Gastroesophageal sphincter (tissue), 4 donors: ENCODE data around the gene PLEKHM3. TPM values are rescaled to one million over a fixed set of nuclear protein-coding genes. Genes with fewer than 3 reads are reported as not detected.

ENCODE experiments used
- ATAC-seq: fragments of 150-250 bp; one replicate; pipeline ENCODE4 v1.9.1; 2016; ENCODE audit warnings: mild to moderate bottlenecking, moderate library complexity
- H3K27ac ChIP-seq, 4 donors: fragments of 200-600 bp; sonication (generic) in 3 of 4; 1 replicate in 3 of 4; 2 replicates in 1 of 4; pipeline ENCODE4 v1.5.1; 2016 to 2019
- H3K27me3 ChIP-seq: fragments of 200-600 bp; sonication (generic); one replicate; pipeline ENCODE4 v1.5.1; 2019
- H3K36me3 ChIP-seq, 2 donors: fragments of 200-600 bp; sonication (generic); one replicate each; pipeline ENCODE4 v1.5.1; 2019; ENCODE audit warnings: control low read depth in 1 of 2
- H3K4me1 ChIP-seq, 3 donors: fragments of 200-600 bp; sonication (generic); 1 replicate in 2 of 3; 2 replicates in 1 of 3; pipeline ENCODE4 v1.5.1; 2016 to 2019; ENCODE audit warnings: control low read depth in 2 of 3
- H3K4me3 ChIP-seq, 2 donors: fragments of 200-600 bp; sonication (generic); one replicate each; pipeline ENCODE4 v1.5.1; 2019; ENCODE audit warnings: mild to moderate bottlenecking in 1 of 2, moderate library complexity in 1 of 2
- H3K9me3 ChIP-seq, 3 donors: fragments of 200-600 bp; sonication (generic); one replicate each; pipeline ENCODE4 v1.5.1; 2017 to 2019; ENCODE audit warnings: control low read depth in 2 of 3
- CTCF ChIP-seq, 4 experiments: fragments of 200-600 bp in 2 of 4; fragments of 450-650 bp in 2 of 4; sonication (generic) in 1 of 4; IDR thresholded peaks; one replicate each; pipeline ENCODE4 v1.5.1; 2017 to 2019; ENCODE audit warnings: antibody characterized with exemption in 4 of 4, mild to moderate bottlenecking in 2 of 4, moderate library complexity in 2 of 4
- EP300 ChIP-seq: sonication (generic); formaldehyde crosslinking; IDR thresholded peaks from one replicate; pipeline ENCODE4 v1.6.1; 2017; ENCODE audit warnings: antibody characterized with exemption, mild to moderate bottlenecking
- POLR2A ChIP-seq, 2 donors: fragments of 450-650 bp; IDR thresholded peaks; one replicate each; pipeline ENCODE4 v1.6.1; 2017; ENCODE audit warnings: antibody characterized with exemption in 2 of 2, mild to moderate bottlenecking in 2 of 2, moderate library complexity in 1 of 2
- POLR2AphosphoS5 ChIP-seq: sonication (generic); formaldehyde crosslinking; IDR thresholded peaks from one replicate; pipeline ENCODE4 v1.6.1; 2017; ENCODE audit warnings: antibody characterized with exemption
- WGBS, 2 donors: methylation state at CpG; one replicate each; pipeline ENCODE4 v1.1.5; 2018; ENCODE audit warnings: low coverage in 1 of 2; 5-methylcytosine and 5-hydroxymethylcytosine counted together
- total RNA-seq, 4 donors: library from RNA; depleted of rRNA; stranded (reverse); fragments of >200 nt; gene quantifications; one replicate each; pipeline ENCODE4 v1.1.0, GENCODE V29; 2016

The PLEKHM3 gene
- total RNA-seq, 4 donors from 2014 or later: 21.4 to 35.5 (median 29.7) TPM

DNA sequence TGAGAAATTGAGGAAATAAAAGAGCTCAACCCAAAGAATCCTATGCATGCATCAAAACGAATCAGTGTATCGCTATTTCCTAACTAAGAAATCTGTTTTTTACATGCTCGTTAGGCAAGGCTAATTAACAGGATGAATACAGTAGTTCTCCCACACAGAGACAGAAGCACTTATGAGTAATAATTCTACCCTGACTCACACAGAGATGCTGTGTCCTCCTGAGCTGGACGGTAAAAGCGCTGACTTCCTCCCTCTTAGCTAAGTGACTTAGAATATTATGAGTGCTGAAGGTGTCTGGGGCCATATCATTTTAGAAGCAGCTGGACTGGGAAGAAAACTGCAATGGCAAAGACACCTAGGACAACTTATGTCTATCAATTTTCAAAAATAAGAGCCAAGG, 18.5 kb downstream of the PLEKHM3 start:
- Histone ChIP-seq H3K9me3 (no peaks in the 10 kb centered on the region), H3K27me3 (no peaks in the 10 kb centered on the region), H3K4me1 (no peaks in the 10 kb centered on the region), H3K4me3 (no peak overlapping the region), H3K27ac (no peak overlapping the region), H3K36me3 (peaks cover 0 to 5% of the 10 kb centered on the region in 2 donors)
- TF ChIP-seq POLR2AphosphoS5 (no peak), EP300 (no peak), POLR2A (IDR thresholded peaks at IDR 0.05) (no peak), CTCF (IDR thresholded peaks at IDR 0.05) (no peak)
- no peak for ATAC-seq
- WGBS, 2 donors: 87% methylated on average over 5 of the region's 5 CpGs

DNA sequence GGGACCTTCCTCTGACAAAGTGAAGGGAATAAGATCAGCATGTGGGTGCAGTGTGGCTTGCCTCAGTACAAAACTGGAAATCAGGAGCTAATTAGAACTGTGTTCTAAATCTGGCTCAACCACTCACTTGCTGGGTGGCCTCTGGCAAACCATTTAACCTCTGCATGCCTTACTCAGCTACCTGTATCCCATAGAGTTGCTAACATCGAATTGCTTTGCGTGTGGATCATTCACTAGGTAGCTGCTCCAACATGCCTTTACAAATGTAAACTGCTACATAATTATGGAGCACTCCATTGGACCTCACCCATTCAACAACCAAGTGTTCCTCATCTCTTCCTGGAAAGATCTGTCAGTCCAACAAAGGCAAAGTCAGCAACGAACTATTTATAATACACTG, 19.0 kb downstream of the PLEKHM3 start:
- no peak for TF ChIP-seq CTCF (IDR thresholded peaks at IDR 0.05)
- TF ChIP-seq POLR2AphosphoS5: no peak
- TF ChIP-seq POLR2A (IDR thresholded peaks at IDR 0.05): no peak
- no peak for TF ChIP-seq EP300
- H3K27me3 ChIP-seq: no peaks in the 10 kb centered on the region
- no peak overlapping the region for H3K27ac ChIP-seq
- ATAC-seq: no peak
- peaks cover 0 to 10% of the 10 kb centered on the region in 2 donors for H3K36me3 ChIP-seq
- no peaks in the 10 kb centered on the region for H3K4me1 ChIP-seq
- WGBS, 2 donors: 65 to 82% methylated on average over 3 of the region's 3 CpGs
- no peak overlapping the region for H3K4me3 ChIP-seq
- H3K9me3 ChIP-seq: no peaks in the 10 kb centered on the region

DNA sequence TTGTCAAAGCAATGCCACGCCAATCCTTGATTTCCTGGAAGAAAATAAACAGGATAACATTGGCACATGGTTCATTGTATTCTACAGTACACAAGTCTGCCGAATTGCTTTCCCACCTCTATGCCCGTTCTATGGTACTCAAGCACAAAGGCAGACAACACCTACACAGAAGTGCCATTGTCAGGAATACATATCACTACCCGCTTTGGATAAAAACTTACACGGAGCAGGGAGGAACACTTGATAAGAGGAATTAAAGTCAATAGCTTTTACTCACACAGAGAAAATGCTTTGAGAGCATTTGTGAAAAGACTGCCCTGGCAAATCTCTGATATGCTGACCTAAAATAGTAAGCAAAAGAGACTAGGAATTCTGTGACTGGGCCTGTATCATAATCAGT, 23.4 kb downstream of the PLEKHM3 start:
- H3K9me3 ChIP-seq: no peaks in the 10 kb centered on the region
- no peak overlapping the region for H3K27ac ChIP-seq
- H3K36me3 ChIP-seq: peaks cover 0 to 38% of the 10 kb centered on the region in 2 donors
- no peaks in the 10 kb centered on the region for H3K4me1 ChIP-seq
- H3K4me3 ChIP-seq: no peak overlapping the region
- H3K27me3 ChIP-seq: no peaks in the 10 kb centered on the region
- ATAC-seq: no peak
- WGBS, 2 donors: 76 to 92% methylated on average over 2 to 5 of the region's 5 CpGs
- no peak for TF ChIP-seq EP300
- TF ChIP-seq POLR2A (IDR thresholded peaks at IDR 0.05): no peak
- TF ChIP-seq POLR2AphosphoS5: no peak
- no peak for TF ChIP-seq CTCF (IDR thresholded peaks at IDR 0.05)

GRCh38 chr2:208000701-208001395, 24.5 kb downstream of the PLEKHM3 start:
- no peak for TF ChIP-seq POLR2A (IDR thresholded peaks at IDR 0.05)
- no peak for TF ChIP-seq EP300
- TF ChIP-seq POLR2AphosphoS5: no peak
- TF ChIP-seq CTCF (IDR thresholded peaks at IDR 0.05): no peak
- H3K4me1 ChIP-seq: peaks cover 0 to 3% (median 0%) of the 10 kb centered on the region in 3 donors
- H3K27me3 ChIP-seq: no peaks in the 10 kb centered on the region
- 98 to 99% methylated on average over 10 of the region's 10 CpGs for WGBS, 2 donors
- no peak for ATAC-seq
- H3K36me3 ChIP-seq: peaks cover 0 to 38% of the 10 kb centered on the region in 2 donors
- no peaks in the 10 kb centered on the region for H3K9me3 ChIP-seq
- no peak overlapping the region for H3K4me3 ChIP-seq
- no peak overlapping the region for H3K27ac ChIP-seq

DNA sequence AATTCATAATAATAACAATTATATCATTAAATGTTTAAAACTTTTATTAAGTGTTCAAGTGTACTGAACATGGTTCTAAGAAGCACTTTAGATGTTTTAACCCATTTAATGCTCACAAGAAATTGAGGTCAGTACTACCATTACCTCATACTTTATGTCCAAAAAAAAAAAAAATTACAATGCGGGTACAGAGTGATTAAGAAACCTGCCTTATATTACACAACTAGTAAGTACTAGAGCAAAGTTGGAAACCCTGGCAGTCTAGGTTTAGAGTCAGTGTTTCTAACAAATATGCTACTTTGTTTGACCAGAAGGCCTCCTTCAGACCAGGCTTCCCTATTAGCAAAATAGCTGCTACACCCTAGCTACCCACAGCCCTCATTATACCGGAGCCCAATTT, 28.5 kb downstream of the PLEKHM3 start:
- no peaks in the 10 kb centered on the region for H3K9me3 ChIP-seq
- no peak overlapping the region for H3K4me3 ChIP-seq
- peaks cover 0 to 3% (median 0%) of the 10 kb centered on the region in 3 donors for H3K4me1 ChIP-seq
- no peak overlapping the region for H3K27ac ChIP-seq
- no peak for ATAC-seq
- WGBS, 2 donors: 79 to 95% methylated on average over 1 to 2 of the region's 2 CpGs
- H3K36me3 ChIP-seq: peaks cover 0 to 32% of the 10 kb centered on the region in 2 donors
- no peaks in the 10 kb centered on the region for H3K27me3 ChIP-seq
- no peak for TF ChIP-seq POLR2A (IDR thresholded peaks at IDR 0.05)
- no peak for TF ChIP-seq POLR2AphosphoS5
- no peak for TF ChIP-seq CTCF (IDR thresholded peaks at IDR 0.05)
- TF ChIP-seq EP300: no peak
